GM04504 (cell line): Measurements from ENCODE around the gene CCDC30.
A peak's percentile ranks its signal among the peaks of the same experiment; 100 is the strongest.
"Not testable (repeated sequence)": the region's sequence is repeated elsewhere in the genome, so short reads cannot be mapped to it uniquely, and the experiment has no call there.

Experiments used
- DNase-seq: peaks from one replicate; pipeline ENCODE4 v3.0.0-alpha.2; 2012; ENCODE audit warnings: low read depth

Gene CCDC30

GRCh38 chr1:42529724-42530181, 66.7 kb downstream of the CCDC30 start:
- peak; percentile 35 for DNase-seq

GRCh38 chr1:42531043-42531442, 68.0 kb downstream of the CCDC30 start:
- no peak for DNase-seq

- DNase-seq: no peak
Measured at GRCh38 chr1:42533101-42533863, 70.2 kb downstream of the CCDC30 start.

- no peak for DNase-seq
Measured at GRCh38 chr1:42541104-42541503, 78.0 kb downstream of the CCDC30 start.

- no peak for DNase-seq
Measured at GRCh38 chr1:42551180-42551579, 88.1 kb downstream of the CCDC30 start.

- DNase-seq: no peak
Measured at GRCh38 chr1:42551590-42551989, 88.5 kb downstream of the CCDC30 start.

GRCh38 chr1:42552636-42553035, 89.5 kb downstream of the CCDC30 start:
- no peak for DNase-seq

GRCh38 chr1:42557230-42557851, 94.3 kb downstream of the CCDC30 start:
- no peak for DNase-seq

GRCh38 chr1:42567038-42567437, 104.0 kb downstream of the CCDC30 start:
- no peak for DNase-seq

- no peak for DNase-seq
Measured at GRCh38 chr1:42576935-42577334, 113.8 kb downstream of the CCDC30 start.

GRCh38 chr1:42586016-42586415, 122.9 kb downstream of the CCDC30 start:
- no peak for DNase-seq

GRCh38 chr1:42587753-42588152, 124.7 kb downstream of the CCDC30 start:
- DNase-seq: no peak

GRCh38 chr1:42592811-42593210, 129.7 kb downstream of the CCDC30 start:
- DNase-seq: no peak

GRCh38 chr1:42593486-42594100, 130.5 kb downstream of the CCDC30 start:
- DNase-seq: no peak

GRCh38 chr1:42601472-42601871, 138.4 kb downstream of the CCDC30 start:
- no peak for DNase-seq

- no peak for DNase-seq
Measured at GRCh38 chr1:42613803-42614131, 150.7 kb downstream of the CCDC30 start.

GRCh38 chr1:42618866-42619265, 155.8 kb downstream of the CCDC30 start:
- DNase-seq: no peak

GRCh38 chr1:42620307-42620706, 157.2 kb downstream of the CCDC30 start:
- DNase-seq: no peak

- DNase-seq: not testable (repeated sequence)
Measured at GRCh38 chr1:42621180-42621579, 158.1 kb downstream of the CCDC30 start.

- DNase-seq: not testable (repeated sequence)
Measured at GRCh38 chr1:42627205-42627604, 164.1 kb downstream of the CCDC30 start.

GRCh38 chr1:42639116-42639515, 176.0 kb downstream of the CCDC30 start:
- DNase-seq: no peak

GRCh38 chr1:42646056-42646455, 183.0 kb downstream of the CCDC30 start:
- DNase-seq: no peak

- no peak for DNase-seq
Measured at GRCh38 chr1:42657201-42657600, 194.1 kb downstream of the CCDC30 start.
